ENCODE data around the gene ZNF346.
"Not testable (repeated sequence)": the region's sequence is repeated elsewhere in the genome, so short reads cannot be mapped to it uniquely, and the experiment has no call there.

ZNF346 gene

GRCh38 chr5:177015156-177015555 lies 7.3 kb upstream of the ZNF346 start:
- DNase-seq: no peak

- no peak for DNase-seq
These were observed 4.2 kb upstream of the ZNF346 start for GRCh38 chr5:177018341-177018740.

GRCh38 chr5:177020033-177020432 lies 2.5 kb upstream of the ZNF346 start:
- DNase-seq: no peak

GRCh38 chr5:177023303-177023664 lies 788 bp downstream of the ZNF346 start:
- peak; percentile 10 for DNase-seq

- DNase-seq: no peak
These were observed 2.1 kb downstream of the ZNF346 start for GRCh38 chr5:177024559-177024958.

- DNase-seq: peak; percentile 26
These were observed 2.7 kb downstream of the ZNF346 start for GRCh38 chr5:177025101-177025601.

GRCh38 chr5:177027665-177028064 lies 5.2 kb downstream of the ZNF346 start:
- DNase-seq: no peak

- no peak for DNase-seq
These were observed 7.0 kb downstream of the ZNF346 start for GRCh38 chr5:177029498-177029897.

- DNase-seq: peak; percentile 19
These were observed 13.5 kb downstream of the ZNF346 start for GRCh38 chr5:177035976-177036375.

- no peak for DNase-seq
These were observed 13.9 kb downstream of the ZNF346 start for GRCh38 chr5:177036443-177036842.

- no peak for DNase-seq
These were observed 14.4 kb downstream of the ZNF346 start for GRCh38 chr5:177036921-177037320.

GRCh38 chr5:177040814-177041420 lies 18.4 kb downstream of the ZNF346 start:
- peak; percentile 58 for DNase-seq

- no peak for DNase-seq
These were observed 19.4 kb downstream of the ZNF346 start for GRCh38 chr5:177041936-177042335.

- no peak for DNase-seq
These were observed 20.6 kb downstream of the ZNF346 start for GRCh38 chr5:177043114-177043513.

GRCh38 chr5:177043958-177044357 lies 21.5 kb downstream of the ZNF346 start:
- no peak for DNase-seq

GRCh38 chr5:177044641-177045040 lies 22.1 kb downstream of the ZNF346 start:
- no peak for DNase-seq

- no peak for DNase-seq
These were observed 23.1 kb downstream of the ZNF346 start for GRCh38 chr5:177045631-177046030.

- not testable (repeated sequence) for DNase-seq
These were observed 26.0 kb downstream of the ZNF346 start for GRCh38 chr5:177048531-177048930.

- no peak for DNase-seq
These were observed 26.8 kb downstream of the ZNF346 start for GRCh38 chr5:177049285-177049684.

- DNase-seq: no peak
These were observed 42.2 kb downstream of the ZNF346 start for GRCh38 chr5:177064500-177065277.

- DNase-seq: no peak
These were observed 43.0 kb downstream of the ZNF346 start for GRCh38 chr5:177065491-177065890.

GRCh38 chr5:177066224-177066623 lies 43.7 kb downstream of the ZNF346 start:
- no peak for DNase-seq

- DNase-seq: no peak
These were observed 45.0 kb downstream of the ZNF346 start for GRCh38 chr5:177067503-177067902.

GRCh38 chr5:177070536-177071191 lies 48.2 kb downstream of the ZNF346 start:
- DNase-seq: no peak

Measured in fibroblast of skin of right biceps (primary cell).